ENCODE data around the gene KIF16B. TPM values are rescaled to one million over a fixed set of nuclear protein-coding genes. Genes with fewer than 3 reads are reported as not detected.
"Not testable (repeated sequence)": the region's sequence is repeated elsewhere in the genome, so short reads cannot be mapped to it uniquely, and the experiment has no call there.

Gene KIF16B
- total RNA-seq, 1 donor from 2014 or later, result 54.4 TPM

DNA sequence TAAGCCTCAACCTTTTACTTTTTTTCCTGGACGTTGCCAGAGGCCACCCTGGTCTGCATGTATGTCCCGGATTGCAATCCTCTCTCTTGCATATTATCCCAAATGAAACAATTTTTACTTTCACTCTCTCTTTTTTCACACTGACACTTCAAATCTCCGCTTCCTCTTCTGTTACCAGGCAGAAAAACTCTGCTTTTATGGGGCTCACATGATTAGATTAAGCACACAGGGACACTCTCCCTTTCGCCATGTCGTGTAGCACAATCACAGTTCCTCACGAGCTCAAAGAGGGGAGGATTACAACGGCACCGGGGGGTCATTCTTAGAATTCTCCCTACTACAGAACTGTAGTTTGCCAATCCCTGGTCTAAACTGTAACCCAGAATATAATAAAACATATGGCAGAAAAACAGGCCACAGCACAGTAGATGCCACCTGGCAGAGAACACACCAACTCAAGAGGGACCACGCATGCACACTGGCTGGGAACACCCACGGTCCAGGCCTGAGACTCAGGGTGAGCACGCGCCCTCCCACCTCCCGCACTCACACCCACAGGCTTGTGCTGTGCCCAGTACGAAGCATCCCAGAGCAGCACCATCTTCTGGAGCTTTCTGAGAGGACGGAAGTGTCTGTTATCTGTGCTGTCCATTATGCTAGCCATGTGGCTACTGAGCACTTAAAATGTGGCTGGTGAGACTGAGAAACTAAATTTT is 288.7 kb downstream of the KIF16B start:
- DNase-seq, result no peak

DNA sequence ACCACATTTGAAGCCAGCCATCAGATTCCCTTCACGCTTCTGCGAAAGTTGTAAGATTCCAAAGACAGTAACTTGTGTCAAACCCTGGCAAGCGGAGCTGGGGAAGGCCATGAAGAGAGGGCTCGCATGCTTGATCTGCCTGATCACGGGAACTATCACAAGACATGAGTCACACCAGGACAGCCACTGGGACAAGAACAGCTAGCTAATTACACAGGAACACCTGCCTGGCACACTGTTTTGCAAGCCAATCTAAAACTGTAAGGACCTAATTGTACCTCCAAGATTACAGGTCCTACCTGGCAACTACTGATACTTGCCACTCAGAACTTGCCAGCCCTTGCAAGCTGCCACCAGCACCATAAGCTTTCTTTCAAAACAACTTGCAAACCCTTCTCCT is 289.3 kb downstream of the KIF16B start:
- DNase-seq, result no peak

GRCh38 chr20:16283307-16283706 is 289.9 kb downstream of the KIF16B start:
- DNase-seq, result no peak

DNA sequence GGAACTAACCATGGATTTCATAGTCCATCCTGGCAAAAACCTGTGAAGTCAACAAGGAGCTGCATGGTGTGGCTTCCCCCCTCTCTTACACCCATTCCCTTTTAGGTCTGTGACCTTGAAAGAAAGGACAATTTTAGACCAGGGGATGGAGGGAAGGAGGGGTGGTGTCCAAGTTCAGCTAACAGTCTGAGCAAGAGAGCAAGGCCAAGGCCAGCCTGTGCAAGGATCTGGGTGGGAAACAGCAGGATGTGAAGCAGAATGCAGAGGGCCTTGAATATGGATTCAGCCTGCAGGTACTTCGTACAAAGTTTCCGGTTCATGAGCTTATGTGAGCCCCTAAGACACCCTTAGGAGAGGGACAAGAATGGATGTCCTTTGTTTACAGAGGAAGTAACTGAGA is 293.0 kb downstream of the KIF16B start:
- no peak for DNase-seq

DNA sequence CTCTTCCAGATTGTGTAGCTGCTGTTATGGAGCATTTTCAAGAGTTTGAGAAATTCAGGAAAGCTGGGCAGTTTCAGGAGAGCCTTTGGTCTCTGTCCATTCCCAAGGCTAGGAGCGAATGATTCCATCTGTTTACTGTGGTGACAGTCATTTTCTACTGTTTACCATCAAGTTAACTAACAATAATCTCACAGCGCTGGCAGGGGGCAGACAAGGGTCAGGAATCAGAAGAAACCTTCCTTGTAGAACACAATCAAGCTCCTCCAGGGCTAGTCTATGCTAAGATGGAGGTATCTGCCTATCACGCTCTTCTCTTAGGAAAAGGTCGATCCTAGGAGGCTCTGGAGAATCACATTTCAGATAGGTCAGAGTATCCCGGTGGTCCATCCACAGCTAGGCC is 293.9 kb downstream of the KIF16B start:
- DNase-seq, result no peak

GRCh38 chr20:16273812-16274555 is 299.3 kb downstream of the KIF16B start:
- no peak for DNase-seq

DNA sequence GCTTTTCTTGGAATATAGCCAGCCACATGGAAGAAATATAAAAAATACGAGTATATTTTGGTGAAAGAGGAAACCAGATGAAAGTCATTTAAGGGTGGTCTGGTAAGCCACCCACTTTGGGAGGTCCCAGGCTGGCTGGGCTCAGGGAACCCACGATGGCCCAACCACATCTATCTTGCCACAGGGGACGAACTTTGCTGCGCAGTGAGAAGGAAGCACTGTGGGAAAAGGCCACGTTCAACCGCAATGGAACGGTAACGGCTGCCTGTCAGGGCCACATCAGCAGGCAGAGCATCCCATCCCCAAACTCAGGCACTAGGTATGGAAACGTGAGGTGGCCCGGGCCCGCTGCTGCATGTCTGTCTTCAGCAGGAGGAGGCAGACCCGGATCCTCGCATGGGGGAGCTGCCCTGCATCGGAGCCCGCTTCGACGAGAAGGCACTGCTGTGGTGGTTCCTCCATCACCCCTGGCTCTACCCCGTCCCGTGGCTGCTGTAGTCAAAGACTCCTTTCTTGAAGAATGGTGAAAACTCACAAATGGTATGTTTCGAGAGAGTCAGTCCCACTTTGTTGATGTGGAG is 300.4 kb downstream of the KIF16B start:
- no peak for DNase-seq

- no peak for DNase-seq
Measured at GRCh38 chr20:16271450-16271849, 301.8 kb downstream of the KIF16B start.

DNA sequence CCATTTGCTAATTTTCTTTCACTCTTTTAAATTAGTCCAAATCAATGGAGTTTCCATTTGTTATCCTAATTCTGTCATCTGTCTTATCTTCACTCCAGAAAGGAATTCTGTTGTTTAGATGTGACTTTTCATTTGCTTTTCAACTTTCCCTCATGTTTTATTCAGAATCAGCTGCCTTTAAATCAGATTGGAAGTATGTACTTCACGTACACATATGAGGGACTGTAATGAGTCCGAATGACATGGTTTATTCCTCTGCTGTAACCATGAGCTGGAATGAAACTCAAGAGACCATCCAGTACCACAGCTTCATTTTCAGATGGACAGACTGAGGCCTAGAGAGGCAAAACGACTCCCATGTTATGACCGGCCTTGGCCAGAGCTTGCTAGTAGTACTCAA is 302.3 kb downstream of the KIF16B start:
- no peak for DNase-seq

DNA sequence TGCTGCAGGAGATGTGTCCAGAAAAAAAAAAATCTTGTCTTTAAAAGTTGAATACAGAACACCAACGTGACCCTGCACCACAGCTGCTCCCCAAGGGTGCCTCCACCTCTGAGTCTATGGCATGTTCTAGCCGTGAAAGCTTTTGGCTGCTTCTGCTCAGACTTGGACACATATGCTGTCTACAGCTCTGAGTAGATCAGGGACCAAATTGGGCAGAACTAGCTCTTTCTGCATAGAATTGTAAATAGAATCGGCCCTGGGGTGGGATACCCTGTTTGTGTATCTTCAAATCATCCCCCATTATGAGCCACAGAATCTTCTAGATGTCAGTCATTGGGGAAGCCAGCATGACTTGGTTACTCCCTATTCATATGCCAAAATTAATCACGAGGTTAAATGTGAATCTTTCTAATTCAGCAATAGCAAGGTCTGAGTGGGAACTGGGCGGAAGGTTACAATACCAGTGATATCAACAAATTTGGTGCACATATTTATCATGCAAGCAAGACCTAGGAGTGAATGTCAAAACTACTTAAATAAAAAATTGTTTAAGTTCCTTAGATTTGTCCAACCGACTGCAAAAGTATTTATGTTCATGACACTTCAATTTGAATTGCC is 302.8 kb downstream of the KIF16B start:
- DNase-seq, result no peak

DNA sequence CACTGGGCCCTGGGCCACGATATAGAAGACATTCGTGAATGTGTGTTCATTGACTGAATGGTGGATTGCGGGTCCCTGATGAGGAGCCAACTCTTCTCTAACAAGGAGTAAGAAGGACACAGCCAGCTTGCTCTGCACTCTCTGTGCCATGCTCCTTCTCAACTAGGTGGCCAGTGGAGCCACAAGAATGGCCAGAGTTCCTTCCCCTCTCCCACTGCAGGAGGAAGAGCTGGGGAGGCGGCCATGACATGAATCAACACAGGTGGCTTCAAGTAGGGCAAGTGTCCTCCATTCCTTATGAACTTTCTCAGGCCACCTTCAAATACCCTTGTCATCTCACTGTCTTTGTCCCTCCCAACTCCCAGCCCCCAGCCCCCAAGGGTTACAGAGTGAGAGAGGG is 305.7 kb downstream of the KIF16B start:
- no peak for DNase-seq

DNA sequence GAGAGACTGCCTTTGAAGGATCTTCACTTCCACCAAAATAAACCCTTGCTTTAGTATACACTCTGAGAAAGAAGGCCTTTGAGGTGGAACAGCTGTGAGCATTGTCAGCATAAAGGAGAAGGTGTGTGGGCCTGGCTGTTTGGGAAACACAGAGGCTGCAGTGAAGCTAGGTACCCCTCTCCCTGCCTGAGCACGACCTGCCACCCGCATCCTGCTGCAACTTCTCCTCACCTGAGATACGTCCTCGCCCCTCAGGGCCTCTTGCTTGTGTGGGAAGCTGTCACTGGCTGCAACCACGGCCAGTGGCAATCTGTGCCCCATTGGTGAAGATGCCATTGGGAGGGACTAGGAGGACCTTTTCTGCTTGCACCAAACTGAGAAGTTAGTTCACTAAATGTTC is 307.9 kb downstream of the KIF16B start:
- no peak for DNase-seq

DNA sequence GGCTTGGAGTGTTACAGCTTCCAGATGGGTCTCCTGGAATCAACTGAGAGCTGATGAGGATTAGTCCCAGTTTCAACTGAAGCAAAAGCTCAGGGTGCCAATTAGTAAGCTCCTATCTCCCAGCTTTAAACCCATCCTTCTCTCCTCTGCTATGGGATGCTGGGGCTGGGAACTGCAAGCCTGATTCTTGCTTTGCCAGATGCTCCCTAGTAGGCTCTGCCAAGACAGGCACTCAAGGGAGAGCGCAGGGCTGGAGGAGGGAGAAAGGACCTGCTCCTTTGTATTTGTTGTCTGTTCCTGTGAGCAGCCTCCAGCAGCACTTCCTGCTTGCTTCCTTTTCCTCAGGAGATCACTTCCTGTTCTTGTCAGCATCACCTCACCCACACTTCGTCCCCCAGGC is 309.7 kb downstream of the KIF16B start:
- peak; percentile 7 for DNase-seq

- DNase-seq, result no peak
Measured at GRCh38 chr20:16262594-16262993, 310.7 kb downstream of the KIF16B start.

- DNase-seq, result no peak
Measured at GRCh38 chr20:16261733-16262273, 311.4 kb downstream of the KIF16B start.

DNA sequence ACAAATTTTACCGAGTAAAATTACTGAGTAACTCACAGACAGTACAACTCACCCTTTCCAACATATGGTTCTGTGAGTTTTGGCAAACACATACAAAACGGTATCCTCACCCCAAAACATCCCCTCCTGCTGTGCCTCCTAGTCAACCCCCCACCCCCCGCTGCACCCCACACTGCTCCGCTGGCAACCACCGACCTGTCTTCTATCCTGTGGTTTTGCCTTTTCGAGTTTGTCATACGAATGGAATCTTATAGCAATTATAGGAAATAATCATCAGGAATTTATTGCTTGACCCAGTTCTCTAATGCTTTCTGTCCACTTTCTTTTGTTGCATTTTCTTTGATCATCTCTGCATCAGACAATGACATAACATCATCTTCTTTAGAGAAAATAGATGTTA is 312.3 kb downstream of the KIF16B start:
- DNase-seq, result no peak

DNA sequence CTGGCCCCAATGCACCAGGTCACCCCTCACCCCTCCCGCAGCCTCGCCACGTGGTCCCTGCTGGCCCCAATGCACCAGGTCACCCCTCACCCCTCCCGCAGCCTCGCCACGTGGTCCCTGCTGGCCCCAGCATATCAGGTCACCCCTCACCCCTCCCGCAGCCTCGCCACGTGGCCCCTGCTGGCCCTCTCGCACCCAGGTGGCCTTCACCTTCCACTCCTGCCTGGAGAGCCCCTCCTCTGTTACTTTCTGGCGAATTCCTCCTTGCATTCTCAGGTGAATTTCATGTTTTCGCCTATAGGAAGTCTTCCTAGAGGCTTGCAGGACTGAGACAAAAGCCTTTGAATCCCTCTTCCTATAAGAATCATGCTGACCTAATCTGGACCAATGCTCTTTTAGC is 313.1 kb downstream of the KIF16B start:
- DNase-seq, result not testable (repeated sequence)

DNA sequence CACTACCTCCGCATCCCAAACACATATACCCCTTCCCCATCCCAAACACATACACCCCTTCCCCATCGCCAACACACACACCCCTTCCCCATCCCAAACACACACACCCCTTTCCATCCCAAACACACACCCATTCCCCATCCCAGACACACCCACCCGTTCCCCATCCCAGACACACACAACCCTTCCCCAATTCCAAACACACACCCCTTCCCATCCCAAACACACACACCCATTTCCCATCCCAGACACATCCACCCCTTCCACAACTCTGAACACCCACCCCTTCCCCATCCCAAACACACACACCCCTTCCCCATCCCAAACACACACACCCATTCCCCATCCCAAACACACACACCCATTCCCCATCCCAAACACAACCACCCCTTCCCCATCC is 314.5 kb downstream of the KIF16B start:
- DNase-seq, result no peak

GRCh38 chr20:16257813-16258430 is 315.3 kb downstream of the KIF16B start:
- DNase-seq, result no peak

DNA sequence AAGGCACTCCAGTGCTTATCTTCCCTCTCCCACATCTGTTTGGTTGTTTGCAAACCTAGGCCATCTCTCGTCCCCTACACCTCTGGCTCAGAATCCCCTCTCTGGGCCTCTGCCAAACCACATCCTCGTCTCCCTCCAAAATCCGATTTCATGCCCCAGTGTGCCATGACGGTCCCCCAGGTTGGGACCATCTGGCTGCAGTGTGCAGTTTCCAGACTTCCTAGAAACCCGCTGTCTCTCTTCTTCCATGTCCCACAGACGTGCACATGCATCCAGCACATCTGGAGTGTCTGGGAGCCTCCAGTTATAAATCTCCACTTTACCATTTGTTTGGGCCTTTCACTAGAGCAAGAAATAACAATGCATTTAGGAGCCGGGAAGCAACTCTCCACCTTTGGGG is 316.2 kb downstream of the KIF16B start:
- DNase-seq, result no peak

GRCh38 chr20:16246870-16247269 is 326.4 kb downstream of the KIF16B start:
- DNase-seq, result no peak

- no peak for DNase-seq
Measured at GRCh38 chr20:16246291-16246690, 327.0 kb downstream of the KIF16B start.

DNA sequence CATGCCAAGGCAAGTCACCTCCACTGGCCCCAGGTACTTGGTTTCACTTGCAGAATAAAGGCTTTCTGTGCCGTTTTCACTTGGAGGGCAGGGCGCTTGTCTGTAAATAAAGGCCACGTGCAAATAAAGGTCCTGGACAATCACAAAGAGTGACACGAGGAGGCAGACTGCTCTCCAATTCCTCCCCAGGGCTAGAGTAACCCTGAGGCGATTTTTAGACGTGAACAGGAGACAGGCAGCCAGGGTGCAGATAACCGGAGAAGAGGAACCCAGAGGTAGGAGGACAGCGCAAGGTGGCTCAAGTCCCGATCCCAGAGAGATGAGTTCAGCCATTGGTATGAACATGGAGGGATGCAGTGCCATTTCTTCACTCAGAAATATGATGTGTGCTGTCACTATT is 327.4 kb downstream of the KIF16B start:
- no peak for DNase-seq
